ENCODE results near the gene PAPPA2. TPM values are rescaled to one million over a fixed set of nuclear protein-coding genes. Genes with fewer than 3 reads are reported as not detected.

The PAPPA2 gene
- total RNA-seq, 5 donors from 2014 or later (not counting 1 experiment from before 2014, with no cell fraction given): 0.03 to 0.06 TPM; not detected in 3

- no peaks in the 10 kb centered on the region for H3K36me3 ChIP-seq (ENCODE audit: control insufficient read depth in 2 of 2, extremely low read depth in 1 of 2, insufficient read depth in 1 of 2, low read length in 1 of 2)
- no peaks in the 10 kb centered on the region for H3K9me3 ChIP-seq
- Mint-ChIP-seq H3K9me3 (no peaks in the 10 kb centered on the region), H3K27me3 (peaks cover 2 to 13% of the 10 kb centered on the region in 2 donors), H3K36me3 (no peaks in the 10 kb centered on the region), H3K4me3 (no peak overlapping the region), H3K27ac (no peak overlapping the region), H3K4me1 (no peaks in the 10 kb centered on the region)
- no peaks in the 10 kb centered on the region for H3K4me1 ChIP-seq (ENCODE audit: control insufficient read depth in 1 of 2, extremely low read depth in 1 of 2, insufficient read depth in 2 of 2, low read length in 2 of 2)
- no peak overlapping the region for H3K4me3 ChIP-seq (ENCODE audit: control insufficient read depth in 1 of 2, extremely low read depth in 1 of 2, low read length in 1 of 2)
- no peak overlapping the region for H3K27ac ChIP-seq (ENCODE audit: low read length)
- ATAC-seq (replicated peaks in 1 of 4) (no peak), DNase-seq (no peak)
- 80% methylated on average over 1 of the region's 5 CpGs for WGBS (ENCODE audit: insufficient coverage)
- no peaks in the 10 kb centered on the region for H3K27me3 ChIP-seq (replicated peaks in 1 of 2; ENCODE audit: control insufficient read depth in 2 of 2, extremely low read depth in 1 of 2, insufficient read depth in 2 of 2, low read length in 1 of 2)
- CTCF ChIA-PET: no interaction called here
- POLR2A ChIA-PET: no interaction called here
These were observed 375.5 kb downstream of the PAPPA2 start for GRCh38 chr1:176838276-176838995.

DNA sequence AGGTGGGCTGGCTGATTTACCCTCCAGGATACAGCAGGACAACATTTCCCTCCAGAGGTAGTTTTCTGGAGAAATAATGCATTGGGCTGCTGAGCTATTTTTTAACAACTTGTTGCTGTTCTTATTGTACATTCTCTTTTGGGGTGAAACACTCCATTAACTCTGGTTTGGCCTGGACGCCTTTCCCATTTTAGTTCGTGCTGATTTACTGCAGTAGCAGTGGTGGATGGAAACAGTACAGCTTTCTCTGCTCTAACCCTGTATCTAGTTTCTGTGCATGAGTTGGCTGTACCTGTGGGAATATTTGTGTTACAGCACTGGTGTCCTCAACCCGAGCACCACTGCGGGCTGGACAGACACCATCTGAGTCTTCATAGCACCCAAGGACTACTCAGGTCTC, 376.2 kb downstream of the PAPPA2 start:
- Mint-ChIP-seq H3K4me1 (no peaks in the 10 kb centered on the region), H3K27me3 (peaks cover 2 to 13% of the 10 kb centered on the region in 2 donors), H3K9me3 (no peaks in the 10 kb centered on the region), H3K27ac (no peak overlapping the region), H3K36me3 (no peaks in the 10 kb centered on the region), H3K4me3 (no peak overlapping the region)
- H3K4me3 ChIP-seq (ENCODE audit: control insufficient read depth in 1 of 2, extremely low read depth in 1 of 2, low read length in 1 of 2): no peak overlapping the region
- no peaks in the 10 kb centered on the region for H3K27me3 ChIP-seq (replicated peaks in 1 of 2; ENCODE audit: control insufficient read depth in 2 of 2, extremely low read depth in 1 of 2, insufficient read depth in 2 of 2, low read length in 1 of 2)
- CTCF ChIA-PET: no interaction called here
- POLR2A ChIA-PET: no interaction called here
- ATAC-seq (replicated peaks in 1 of 4) (no peak), DNase-seq (no peak)
- WGBS (ENCODE audit: insufficient coverage): no CpG with 5 or more reads among the region's 4 CpGs
- no peak overlapping the region for H3K27ac ChIP-seq (ENCODE audit: low read length)
- H3K36me3 ChIP-seq (ENCODE audit: control insufficient read depth in 2 of 2, extremely low read depth in 1 of 2, insufficient read depth in 1 of 2, low read length in 1 of 2): no peaks in the 10 kb centered on the region
- H3K4me1 ChIP-seq (ENCODE audit: control insufficient read depth in 1 of 2, extremely low read depth in 1 of 2, insufficient read depth in 2 of 2, low read length in 2 of 2): no peaks in the 10 kb centered on the region
- H3K9me3 ChIP-seq: no peaks in the 10 kb centered on the region

DNA sequence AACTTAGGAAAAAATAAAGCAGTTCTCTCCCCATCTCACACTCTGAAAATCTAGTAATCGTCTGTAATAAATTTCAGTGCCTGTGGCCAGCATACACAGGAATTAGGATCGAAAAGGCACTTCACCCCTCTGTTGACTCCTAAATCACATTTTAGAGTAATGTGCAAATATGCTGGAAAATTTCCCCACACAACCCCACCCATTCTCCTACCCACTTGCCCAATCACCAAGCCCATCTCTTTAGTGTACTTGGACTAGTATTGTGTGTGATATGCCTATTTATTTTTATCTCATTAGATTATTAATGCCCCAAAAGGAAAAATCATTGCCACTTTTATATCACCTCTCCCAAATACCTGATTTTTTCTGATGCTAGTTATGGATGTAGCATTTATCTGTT, 378.3 kb downstream of the PAPPA2 start:
- H3K9me3 Mint-ChIP-seq: peaks cover 0 to 5% (median 3%) of the 10 kb centered on the region in 3 donors
- no CpG with 5 or more reads among the region's 2 CpGs for WGBS (ENCODE audit: insufficient coverage)
- H3K4me1 Mint-ChIP-seq: no peaks in the 10 kb centered on the region
- H3K9me3 ChIP-seq: no peaks in the 10 kb centered on the region
- DNase-seq (no peak), ATAC-seq (replicated peaks in 1 of 4) (no peak)
- POLR2A ChIA-PET: no interaction called here
- no peak overlapping the region for H3K4me3 Mint-ChIP-seq
- no peaks in the 10 kb centered on the region for H3K27me3 ChIP-seq (replicated peaks in 1 of 2; ENCODE audit: control insufficient read depth in 2 of 2, extremely low read depth in 1 of 2, insufficient read depth in 2 of 2, low read length in 1 of 2)
- H3K27me3 Mint-ChIP-seq: peaks cover 5 to 23% of the 10 kb centered on the region in 2 donors
- H3K4me1 ChIP-seq (ENCODE audit: control insufficient read depth in 1 of 2, extremely low read depth in 1 of 2, insufficient read depth in 2 of 2, low read length in 2 of 2): no peaks in the 10 kb centered on the region
- no peaks in the 10 kb centered on the region for H3K36me3 Mint-ChIP-seq
- no peak overlapping the region for H3K27ac ChIP-seq (ENCODE audit: low read length)
- CTCF ChIA-PET: no interaction called here
- H3K27ac Mint-ChIP-seq: no peak overlapping the region
- H3K36me3 ChIP-seq (ENCODE audit: control insufficient read depth in 2 of 2, extremely low read depth in 1 of 2, insufficient read depth in 1 of 2, low read length in 1 of 2): no peaks in the 10 kb centered on the region
- no peak overlapping the region for H3K4me3 ChIP-seq (ENCODE audit: control insufficient read depth in 1 of 2, extremely low read depth in 1 of 2, low read length in 1 of 2)

DNA sequence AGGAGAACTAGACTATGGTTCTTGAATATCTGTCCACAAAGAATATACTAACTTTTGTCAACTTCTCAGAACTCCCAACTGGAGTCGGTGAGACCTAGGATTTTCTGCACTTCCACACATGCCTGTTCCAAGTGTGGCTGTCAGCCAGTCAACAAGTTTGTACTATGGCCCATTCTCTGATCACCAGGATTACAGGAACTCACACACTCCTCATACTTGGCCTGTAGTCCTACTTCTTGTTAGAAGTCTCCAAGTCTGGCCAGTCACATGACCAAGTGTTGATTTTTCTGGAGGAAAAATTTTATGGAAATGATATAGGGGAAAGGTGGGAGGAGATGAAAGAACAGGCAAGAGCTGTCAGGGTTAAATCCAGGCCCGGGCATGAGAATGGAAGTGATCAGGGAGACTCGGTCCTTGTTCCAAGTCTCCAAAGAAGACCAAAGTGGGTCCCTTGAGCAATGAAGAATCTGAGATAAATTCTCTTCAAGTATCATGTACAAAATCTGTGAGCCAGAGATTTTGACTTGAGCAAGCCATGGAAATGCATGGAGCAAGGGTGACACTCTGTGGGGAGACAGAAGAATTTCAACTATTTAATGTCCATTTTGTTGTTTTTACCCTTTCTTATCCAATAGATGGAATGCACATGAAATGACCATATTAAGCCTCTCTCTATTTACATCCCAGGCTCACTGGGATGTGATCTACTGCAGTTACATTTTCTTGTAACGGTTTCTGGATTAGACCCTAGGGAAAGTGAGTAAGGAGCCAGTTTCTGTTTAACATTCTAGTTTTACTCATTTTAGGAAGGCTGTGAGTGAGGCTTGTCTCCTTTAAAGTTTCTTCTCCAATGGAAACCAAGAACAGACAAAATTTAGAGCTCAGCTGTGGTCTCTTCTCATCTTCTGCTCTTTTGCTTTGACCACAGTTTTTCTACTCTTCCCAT, 380.6 kb downstream of the PAPPA2 start:
- WGBS (ENCODE audit: insufficient coverage): 49% methylated on average over 3 of the region's 4 CpGs

DNA sequence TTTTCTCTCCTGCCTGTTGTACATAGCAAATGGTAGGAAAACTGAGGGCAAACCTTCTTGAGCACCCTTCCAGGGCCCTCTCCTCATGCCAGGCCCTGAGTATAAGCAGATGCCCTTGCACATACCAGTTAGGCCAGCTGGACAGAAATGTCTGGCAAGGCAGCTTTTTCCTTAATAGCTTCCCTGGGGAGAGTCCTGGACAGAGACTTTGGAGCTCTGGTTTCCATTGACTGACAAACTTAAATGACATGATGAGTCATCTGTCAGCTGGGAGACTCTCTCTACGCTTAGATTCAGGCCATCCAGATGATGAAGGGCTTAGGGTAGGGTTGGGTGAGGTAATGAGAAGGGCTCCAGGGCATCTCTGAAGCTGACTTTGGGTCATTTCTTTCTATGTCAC, 384.1 kb downstream of the PAPPA2 start:
- DNase-seq (no peak), ATAC-seq (replicated peaks in 1 of 4) (no peak)
- WGBS (ENCODE audit: insufficient coverage): 100% methylated on average over 1 of the region's 1 CpG
- no peaks in the 10 kb centered on the region for H3K4me1 ChIP-seq (ENCODE audit: control insufficient read depth in 1 of 2, extremely low read depth in 1 of 2, insufficient read depth in 2 of 2, low read length in 2 of 2)
- no peaks in the 10 kb centered on the region for H3K36me3 Mint-ChIP-seq
- CTCF ChIA-PET: no interaction called here
- H3K27ac ChIP-seq (ENCODE audit: low read length): no peak overlapping the region
- peaks cover 5 to 13% of the 10 kb centered on the region in 2 donors for H3K27me3 Mint-ChIP-seq
- H3K36me3 ChIP-seq (ENCODE audit: control insufficient read depth in 2 of 2, extremely low read depth in 1 of 2, insufficient read depth in 1 of 2, low read length in 1 of 2): no peaks in the 10 kb centered on the region
- no peak overlapping the region for H3K4me3 Mint-ChIP-seq
- H3K27ac Mint-ChIP-seq: no peak overlapping the region
- H3K4me3 ChIP-seq (ENCODE audit: control insufficient read depth in 1 of 2, extremely low read depth in 1 of 2, low read length in 1 of 2): no peak overlapping the region
- no peaks in the 10 kb centered on the region for H3K4me1 Mint-ChIP-seq
- POLR2A ChIA-PET: no interaction called here
- H3K9me3 Mint-ChIP-seq: peaks cover 0 to 15% (median 3%) of the 10 kb centered on the region in 3 donors
- H3K27me3 ChIP-seq (replicated peaks in 1 of 2; ENCODE audit: control insufficient read depth in 2 of 2, extremely low read depth in 1 of 2, insufficient read depth in 2 of 2, low read length in 1 of 2): no peaks in the 10 kb centered on the region
- H3K9me3 ChIP-seq: no peaks in the 10 kb centered on the region

More for the DNA sequence above, 380.6 kb downstream of the PAPPA2 start:
- POLR2A ChIA-PET: no interaction called here
- peaks cover 0 to 5% (median 3%) of the 10 kb centered on the region in 3 donors for H3K9me3 Mint-ChIP-seq
- CTCF ChIA-PET: no interaction called here
- H3K4me3 ChIP-seq (ENCODE audit: control insufficient read depth in 1 of 2, extremely low read depth in 1 of 2, low read length in 1 of 2): no peak overlapping the region
- no peak overlapping the region for H3K27ac Mint-ChIP-seq
- H3K36me3 ChIP-seq (ENCODE audit: control insufficient read depth in 2 of 2, extremely low read depth in 1 of 2, insufficient read depth in 1 of 2, low read length in 1 of 2): no peaks in the 10 kb centered on the region
- no peak overlapping the region for H3K4me3 Mint-ChIP-seq
- H3K27me3 ChIP-seq (replicated peaks in 1 of 2; ENCODE audit: control insufficient read depth in 2 of 2, extremely low read depth in 1 of 2, insufficient read depth in 2 of 2, low read length in 1 of 2): no peaks in the 10 kb centered on the region
- ATAC-seq (replicated peaks in 1 of 4): no peak
- no peaks in the 10 kb centered on the region for H3K4me1 ChIP-seq (ENCODE audit: control insufficient read depth in 1 of 2, extremely low read depth in 1 of 2, insufficient read depth in 2 of 2, low read length in 2 of 2)
- no peak for DNase-seq
- H3K4me1 Mint-ChIP-seq: no peaks in the 10 kb centered on the region
- no peak overlapping the region for H3K27ac ChIP-seq (ENCODE audit: low read length)
- no peaks in the 10 kb centered on the region for H3K9me3 ChIP-seq
- peaks cover 7 to 25% of the 10 kb centered on the region in 2 donors for H3K27me3 Mint-ChIP-seq
- H3K36me3 Mint-ChIP-seq: no peaks in the 10 kb centered on the region

GRCh38 chr1:176849281-176849680, 386.3 kb downstream of the PAPPA2 start:
- CTCF ChIA-PET: no interaction called here
- peaks cover 0 to 20% (median 3%) of the 10 kb centered on the region in 3 donors for H3K9me3 Mint-ChIP-seq
- H3K36me3 Mint-ChIP-seq: no peaks in the 10 kb centered on the region
- DNase-seq (no peak), ATAC-seq (replicated peaks in 1 of 4) (no peak)
- 100% methylated on average over 1 of the region's 3 CpGs for WGBS (ENCODE audit: insufficient coverage)
- no peaks in the 10 kb centered on the region for H3K4me1 Mint-ChIP-seq
- no peak overlapping the region for H3K27ac Mint-ChIP-seq
- Histone ChIP-seq H3K27me3 (replicated peaks in 1 of 2; ENCODE audit: control insufficient read depth in 2 of 2, extremely low read depth in 1 of 2, insufficient read depth in 2 of 2, low read length in 1 of 2) (no peaks in the 10 kb centered on the region), H3K36me3 (ENCODE audit: control insufficient read depth in 2 of 2, extremely low read depth in 1 of 2, insufficient read depth in 1 of 2, low read length in 1 of 2) (no peaks in the 10 kb centered on the region), H3K27ac (ENCODE audit: low read length) (no peak overlapping the region), H3K9me3 (no peaks in the 10 kb centered on the region), H3K4me1 (ENCODE audit: control insufficient read depth in 1 of 2, extremely low read depth in 1 of 2, insufficient read depth in 2 of 2, low read length in 2 of 2) (no peaks in the 10 kb centered on the region), H3K4me3 (ENCODE audit: control insufficient read depth in 1 of 2, extremely low read depth in 1 of 2, low read length in 1 of 2) (no peak overlapping the region)
- H3K27me3 Mint-ChIP-seq: peaks cover 5 to 19% of the 10 kb centered on the region in 2 donors
- POLR2A ChIA-PET: no interaction called here
- no peak overlapping the region for H3K4me3 Mint-ChIP-seq
